Activated gamma-delta T cell (primary cell): ENCODE results near the gene INPP5B.
"Not testable (repeated sequence)": the region's sequence is repeated elsewhere in the genome, so short reads cannot be mapped to it uniquely, and the experiment has no call there.

Experiments
- DNase-seq: peaks from one replicate; lab custom pipeline; 2025; lab: John Stamatoyannopoulos, UW
- total RNA-seq, 2 donors: gene quantifications; one replicate each; lab custom pipeline; 2026; lab: John Stamatoyannopoulos, UW

INPP5B gene
- total RNA-seq = 86.5 to 114 reads per million in 2 donors

GRCh38 chr1:37946703-37947360 is at the start of gene INPP5B:
Gene INPP5B, minus strand, starts transcription at chr1:37947053. Its CDS starts 745 bp downstream, at chr1:37946308.
- DNase-seq = no peak

GRCh38 chr1:37995751-37996345 is 49.0 kb upstream of the INPP5B start:
- DNase-seq = no peak

GRCh38 chr1:37994886-37995566 is 48.2 kb upstream of the INPP5B start:
- no peak for DNase-seq

- DNase-seq = no peak
These were observed 42.6 kb upstream of the INPP5B start for GRCh38 chr1:37989361-37989930.

- DNase-seq = no peak
These were observed 40.8 kb upstream of the INPP5B start for GRCh38 chr1:37987679-37988078.

- DNase-seq = no peak
These were observed 36.7 kb upstream of the INPP5B start for GRCh38 chr1:37983546-37983945.

- DNase-seq = no peak
These were observed 31.7 kb upstream of the INPP5B start for GRCh38 chr1:37978541-37978940.

GRCh38 chr1:37975083-37975482 is 28.2 kb upstream of the INPP5B start:
- DNase-seq = not testable (repeated sequence)

- DNase-seq = no peak
These were observed 27.7 kb upstream of the INPP5B start for GRCh38 chr1:37974567-37974966.

GRCh38 chr1:37973684-37974083 is 26.8 kb upstream of the INPP5B start:
- not testable (repeated sequence) for DNase-seq

GRCh38 chr1:37965301-37965700 is 18.4 kb upstream of the INPP5B start:
- DNase-seq = no peak

GRCh38 chr1:37964106-37964505 is 17.3 kb upstream of the INPP5B start:
- not testable (repeated sequence) for DNase-seq

- DNase-seq = no peak
These were observed 11.8 kb upstream of the INPP5B start for GRCh38 chr1:37958690-37959089.

GRCh38 chr1:37955685-37956084 is 8.8 kb upstream of the INPP5B start:
- no peak for DNase-seq

GRCh38 chr1:37954316-37954971 is 7.6 kb upstream of the INPP5B start:
- DNase-seq = no peak

- DNase-seq = no peak
These were observed 5.9 kb upstream of the INPP5B start for GRCh38 chr1:37952738-37953137.

GRCh38 chr1:37951783-37952624 is 5.2 kb upstream of the INPP5B start:
- no peak for DNase-seq

GRCh38 chr1:37951041-37951782 is 4.4 kb upstream of the INPP5B start:
- DNase-seq = no peak

- DNase-seq = no peak
These were observed 2.8 kb upstream of the INPP5B start for GRCh38 chr1:37949524-37950152.

- no peak for DNase-seq
These were observed 2.0 kb upstream of the INPP5B start for GRCh38 chr1:37948841-37949240.
